Right lobe of liver (tissue), 6 donors: ENCODE results near the gene JAKMIP1. TPM values are rescaled to one million over a fixed set of nuclear protein-coding genes. Genes with fewer than 3 reads are reported as not detected.

Experiments
- ATAC-seq, 4 donors: fragments of 200-7000 bp; cut with Tn5 transposase; one replicate each; pipeline ENCODE4 v1.9.1; 2020; ENCODE audit warnings: mild to moderate bottlenecking in 4 of 4, moderate library complexity in 4 of 4
- DNase-seq, 3 donors: peaks; one replicate each; pipeline ENCODE4 v3.0.0-alpha.2; 2020
- H3K27ac ChIP-seq, 3 donors: fragments of 200-600 bp; one replicate each; pipeline ENCODE4 v1.8.0; 2022
- H3K27me3 ChIP-seq, 2 donors: fragments of 200-600 bp; one replicate each; pipeline ENCODE4 v1.8.0; 2022
- H3K36me3 ChIP-seq, 4 donors: fragments of 200-600 bp; sonication (generic) in 1 of 4; one replicate each; pipeline versions ENCODE4 v1.5.1 to v1.8.0; 2017 to 2022; ENCODE audit warnings: control low read depth in 1 of 4
- H3K4me1 ChIP-seq, 4 donors: fragments of 200-600 bp; sonication (generic) in 1 of 4; one replicate each; pipeline versions ENCODE4 v1.5.1 to v1.8.0; 2017 to 2022; ENCODE audit warnings: control low read depth in 1 of 4
- H3K4me3 ChIP-seq, 3 donors: fragments of 200-600 bp; one replicate each; pipeline ENCODE4 v1.8.0; 2022
- H3K9me3 ChIP-seq, 4 donors: fragments of 200-600 bp; sonication (generic) in 1 of 4; one replicate each; pipeline versions ENCODE4 v1.5.1 to v1.8.0; 2017 to 2022; ENCODE audit warnings: control low read depth in 1 of 4
- CTCF ChIP-seq, 4 donors: fragments of 200-600 bp in 3 of 4; fragments of 450-650 bp in 1 of 4; IDR thresholded peaks; one replicate each; pipeline versions ENCODE4 v1.5.1 to v1.8.0; 2016 to 2022; ENCODE audit warnings: antibody characterized with exemption in 4 of 4, mild to moderate bottlenecking in 2 of 4
- POLR2A ChIP-seq: fragments of 450-650 bp; IDR thresholded peaks from one replicate; pipeline ENCODE4 v1.6.1; 2017; ENCODE audit warnings: antibody characterized with exemption, mild to moderate bottlenecking
- WGBS: methylation state at CpG from one replicate; pipeline ENCODE4 v1.1.6; 2018; ENCODE audit warnings: low coverage, low lambda C conversion rate; ENCODE audit not compliant: insufficient coverage; ENCODE audit errors: missing lambda C conversion rate; 5-methylcytosine and 5-hydroxymethylcytosine counted together
- intact Hi-C, 2 donors: fragments of 100-400 bp; cut with DNase I; formaldehyde crosslinking; loops; one replicate each; pipeline versions ENCODE4 v1.11.2 to v1.14.1; 2022
- total RNA-seq, 6 experiments: library from RNA; depleted of rRNA in 2 of 6; stranded (reverse); fragments of >200 nt in 2 of 6; fragmentation: NEBNext Ultra II Directional in 3 of 6; extraction: Animal tissue kit (Norgen Biotek cat#: 25700) in 3 of 6; gene quantifications; one replicate each; pipeline versions ENCODE4 v1.1.0 to v1.2.4, GENCODE V29; 2016 to 2023
- donor health status: DM: no; HTN: yes; CAD: no.
- donor health status: DM: no; HTN: no; CAD: no.
- donor health status: DM: no; HTN: no; CAD: no.
- donor health status: DM: no; HTN: yes; CAD: no.
- donor health status: DM: no; HTN: yes; CAD: no.

The JAKMIP1 gene
- total RNA-seq, 6 experiments from 2014 or later = 0.12 TPM; not detected in 5

GRCh38 chr4:6042293-6043063 lies 157.9 kb downstream of the JAKMIP1 start:
- no peak for ATAC-seq

DNA sequence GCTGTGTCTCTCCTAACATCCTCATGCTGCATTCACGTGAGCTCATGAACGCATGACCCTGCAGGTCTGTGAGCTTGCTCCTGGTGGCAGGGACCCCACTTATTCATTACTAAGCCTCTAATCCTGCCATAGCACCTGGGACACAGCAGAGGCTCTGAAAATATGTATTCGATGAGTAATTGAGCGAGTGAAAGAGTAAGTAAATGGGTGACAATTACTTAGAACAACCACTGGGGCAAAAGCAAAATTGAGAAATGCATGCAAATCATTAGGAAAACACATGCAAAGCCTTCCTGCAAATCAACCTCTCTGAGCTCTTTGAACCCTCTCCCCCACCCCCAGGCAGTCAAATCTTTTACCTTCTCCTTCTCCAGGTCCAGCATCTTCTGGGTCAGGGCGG lies 158.5 kb downstream of the JAKMIP1 start:
- WGBS = 50% methylated on average over 3 of the region's 5 CpGs
- no peaks in the 10 kb centered on the region for H3K9me3 ChIP-seq
- TF ChIP-seq POLR2A = no peak
- DNase-seq = peak in 1 of 3 donors; percentile 1
- H3K27ac ChIP-seq = no peak overlapping the region
- H3K4me3 ChIP-seq = no peak overlapping the region
- intact Hi-C loops = no loop called here
- H3K27me3 ChIP-seq = no peaks in the 10 kb centered on the region
- no peaks in the 10 kb centered on the region for H3K36me3 ChIP-seq
- ATAC-seq = no peak
- H3K4me1 ChIP-seq = no peaks in the 10 kb centered on the region

More at GRCh38 chr4:6042293-6043063, 157.9 kb downstream of the JAKMIP1 start:
- no peaks in the 10 kb centered on the region for H3K36me3 ChIP-seq
- H3K27me3 ChIP-seq = no peaks in the 10 kb centered on the region
- no peaks in the 10 kb centered on the region for H3K9me3 ChIP-seq
- intact Hi-C loops = no loop called here
- no peak for TF ChIP-seq POLR2A
- TF ChIP-seq CTCF (IDR thresholded peaks at IDR 0.05) = no peak
- peak in 1 of 3 donors; percentile 2 for DNase-seq
- no peaks in the 10 kb centered on the region for H3K4me1 ChIP-seq
- no peak overlapping the region for H3K4me3 ChIP-seq
- WGBS = 39% methylated on average over 5 of the region's 21 CpGs
- H3K27ac ChIP-seq = no peak overlapping the region

- Histone ChIP-seq H3K27ac (no peak overlapping the region), H3K27me3 (no peaks in the 10 kb centered on the region), H3K9me3 (no peaks in the 10 kb centered on the region), H3K36me3 (no peaks in the 10 kb centered on the region), H3K4me1 (no peaks in the 10 kb centered on the region), H3K4me3 (no peak overlapping the region)
- DNase-seq (peak in 1 of 3 donors; percentile 3), ATAC-seq (no peak)
- intact Hi-C loops = loop anchor here in 1 of 2 donors (10.0 kb wide), 1 partner anchor 46 kb away; no protein-coding TSS in a partner anchor
- no peak for TF ChIP-seq CTCF (IDR thresholded peaks at IDR 0.05)
- TF ChIP-seq POLR2A = no peak
- 75% methylated on average over 2 of the region's 8 CpGs for WGBS
These were observed 161.6 kb downstream of the JAKMIP1 start for GRCh38 chr4:6038711-6039110.

GRCh38 chr4:6035786-6036185 lies 164.6 kb downstream of the JAKMIP1 start:
- intact Hi-C loops = loop anchor here in 1 of 2 donors (10.0 kb wide), 1 partner anchor 49 kb away; no protein-coding TSS in a partner anchor
- Histone ChIP-seq H3K36me3 (no peaks in the 10 kb centered on the region), H3K27me3 (no peaks in the 10 kb centered on the region), H3K4me1 (peaks cover 0 to 11% (median 0%) of the 10 kb centered on the region in 4 donors), H3K9me3 (no peaks in the 10 kb centered on the region), H3K27ac (no peak overlapping the region), H3K4me3 (no peak overlapping the region)
- TF ChIP-seq POLR2A (no peak), CTCF (IDR thresholded peaks at IDR 0.05) (no peak)
- DNase-seq (no peak), ATAC-seq (no peak)
- WGBS = 80% methylated on average over 1 of the region's 16 CpGs

DNA sequence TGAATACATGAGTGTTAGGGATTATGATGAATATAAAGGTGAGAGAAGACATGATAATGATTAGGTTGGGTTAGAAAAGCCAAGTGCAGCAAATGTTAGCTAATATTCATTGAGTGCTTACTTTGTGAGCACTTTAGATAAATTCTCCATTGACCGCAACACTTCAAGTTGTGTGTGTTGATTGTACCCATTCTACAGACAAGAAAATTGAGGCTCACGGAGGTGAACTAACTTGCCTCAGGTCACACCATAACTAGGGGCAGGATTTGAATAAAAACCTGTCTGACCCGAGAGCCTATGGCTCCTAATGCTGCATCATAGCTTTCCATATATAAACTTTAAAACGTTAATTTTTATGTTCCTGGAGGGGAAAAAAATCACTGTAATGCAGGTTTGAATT lies 167.0 kb downstream of the JAKMIP1 start:
- no peak overlapping the region for H3K27ac ChIP-seq
- H3K4me3 ChIP-seq = no peak overlapping the region
- DNase-seq = no peak
- H3K9me3 ChIP-seq = no peaks in the 10 kb centered on the region
- TF ChIP-seq POLR2A = no peak
- no peak for TF ChIP-seq CTCF (IDR thresholded peaks at IDR 0.05)
- H3K36me3 ChIP-seq = no peaks in the 10 kb centered on the region
- ATAC-seq = no peak
- no peaks in the 10 kb centered on the region for H3K27me3 ChIP-seq
- intact Hi-C loops = loop anchor here in 1 of 2 donors (10.0 kb wide), 1 partner anchor 51 kb away; no protein-coding TSS in a partner anchor
- H3K4me1 ChIP-seq = peaks cover 0 to 11% (median 0%) of the 10 kb centered on the region in 4 donors
- 73% methylated on average over 4 of the region's 4 CpGs for WGBS
